ENCODE data around the gene CNPY1. TPM values are rescaled to one million over a fixed set of nuclear protein-coding genes. Genes with fewer than 3 reads are reported as not detected.

CNPY1 gene
- total and polyA plus RNA-seq, 8 donors = 0.18 TPM; not detected in 7

- no peak for TF ChIP-seq POLR2AphosphoS5 (IDR thresholded peaks at IDR 0.05)
- no peak for TF ChIP-seq POLR2A (IDR thresholded peaks at IDR 0.05)
- no peak for TF ChIP-seq CTCF (IDR thresholded peaks at IDR 0.05)
- no peak for TF ChIP-seq EP300 (IDR thresholded peaks at IDR 0.05)
- WGBS, 5 donors = 62 to 78% (median 67%) methylated on average over 12 to 14 of the region's 14 CpGs
- DNase-seq = peak in 1 of 2 donors; percentile 23
- intact Hi-C loops (cut with DNase I; ENCODE audit: low total_unique reads) = no loop called here
- no peaks in the 10 kb centered on the region for H3K9me3 ChIP-seq
- peaks cover 0 to 33% (median 2%) of the 10 kb centered on the region in 4 donors for H3K4me1 ChIP-seq
- no peaks in the 10 kb centered on the region for H3K36me3 ChIP-seq
- no peak overlapping the region for H3K4me3 ChIP-seq
- peaks cover 0 to 55% (median 0%) of the 10 kb centered on the region in 3 donors for H3K27me3 ChIP-seq
- peak overlapping the region in 3 of 5 donors; percentile 12 to 67 (median 64) for H3K27ac ChIP-seq
Measured at GRCh38 chr7:155591055-155591775, 44.9 kb upstream of the CNPY1 start.

- DNase-seq = peak; percentile 66 to 71
- H3K36me3 ChIP-seq = no peaks in the 10 kb centered on the region
- peaks cover 0 to 55% (median 0%) of the 10 kb centered on the region in 3 donors for H3K27me3 ChIP-seq
- peaks cover 0 to 36% (median 3%) of the 10 kb centered on the region in 4 donors for H3K4me1 ChIP-seq
- whole genome bisulfite sequencing, 5 donors = 68 to 77% (median 70%) methylated on average over 20 of the region's 20 CpGs
- TF ChIP-seq EP300 (IDR thresholded peaks at IDR 0.05) (no peak), CTCF (IDR thresholded peaks at IDR 0.05) (no peak), POLR2A (IDR thresholded peaks at IDR 0.05) (no peak), POLR2AphosphoS5 (IDR thresholded peaks at IDR 0.05) (no peak)
- no peak overlapping the region for H3K4me3 ChIP-seq
- intact Hi-C loops (cut with DNase I; ENCODE audit: low total_unique reads) = no loop called here
- H3K9me3 ChIP-seq = no peaks in the 10 kb centered on the region
- H3K27ac ChIP-seq = peak overlapping the region in 3 of 5 donors; percentile 12 to 67 (median 64)
Measured at GRCh38 chr7:155590215-155591018, 44.1 kb upstream of the CNPY1 start.

DNA sequence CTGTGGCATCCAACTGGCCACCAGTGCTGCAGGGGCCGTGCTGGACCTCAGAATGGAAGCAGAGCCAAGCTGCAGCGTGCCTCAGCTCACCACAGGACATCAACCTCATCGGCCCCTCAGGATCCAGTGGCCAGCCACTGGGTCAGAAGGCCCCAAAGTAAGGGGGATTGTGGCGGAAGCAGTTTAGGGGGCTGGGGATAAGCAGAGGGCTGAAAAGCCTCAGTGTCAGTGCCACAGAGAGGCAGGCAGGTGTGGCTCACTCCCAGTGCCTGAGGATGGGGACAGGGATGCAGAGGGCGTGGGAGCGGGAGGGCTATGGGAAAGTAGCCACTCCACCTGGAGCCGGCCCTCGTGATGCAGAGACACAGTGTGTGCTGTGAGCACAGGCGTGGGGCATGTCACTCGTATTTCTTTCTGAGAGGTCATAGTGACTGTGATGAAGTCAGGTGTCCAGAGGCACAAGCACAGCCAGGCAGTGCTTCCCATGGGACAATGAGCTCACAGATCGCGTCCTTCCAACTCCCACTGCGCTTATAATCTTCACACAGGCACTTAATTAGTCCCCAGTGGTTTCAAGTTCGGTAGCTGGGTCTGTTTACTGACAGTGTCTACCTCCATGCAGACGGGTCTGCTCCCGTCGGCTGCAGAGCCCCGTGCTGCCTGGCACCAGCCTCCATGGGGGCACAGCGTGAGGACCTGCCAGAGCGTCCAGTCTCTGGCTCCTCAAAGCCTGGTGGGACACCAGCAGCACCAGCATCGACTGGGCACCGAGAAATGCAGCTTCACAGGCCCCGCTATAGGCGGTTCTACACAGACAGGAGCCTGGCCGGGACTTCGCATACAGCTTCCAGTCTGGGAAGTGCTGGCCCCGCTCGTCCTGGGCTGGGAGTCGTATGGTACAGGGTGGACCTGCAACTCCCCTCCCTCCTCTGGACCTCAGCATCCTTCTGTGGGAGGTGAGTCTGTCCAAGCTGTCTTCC, 42.9 kb upstream of the CNPY1 start:
- Histone ChIP-seq H3K4me3 (no peak overlapping the region), H3K9me3 (no peaks in the 10 kb centered on the region), H3K36me3 (no peaks in the 10 kb centered on the region), H3K4me1 (peaks cover 0 to 34% (median 7%) of the 10 kb centered on the region in 4 donors), H3K27me3 (peaks cover 0 to 51% (median 0%) of the 10 kb centered on the region in 3 donors), H3K27ac (peak overlapping the region in 1 of 5 donors; percentile 43)
- WGBS, 5 donors = 87 to 90% (median 88%) methylated on average over 28 to 29 of the region's 29 CpGs
- intact Hi-C loops (cut with DNase I; ENCODE audit: low total_unique reads) = no loop called here
- TF ChIP-seq EP300 (IDR thresholded peaks at IDR 0.05) (no peak), CTCF (IDR thresholded peaks at IDR 0.05) (no peak), POLR2A (IDR thresholded peaks at IDR 0.05) (no peak), POLR2AphosphoS5 (IDR thresholded peaks at IDR 0.05) (no peak)
- DNase-seq = no peak

All from stomach (tissue), 9 donors.